HG03175 (cell line): ENCODE results near the gene ERC2.
"Not testable (repeated sequence)": the region's sequence is repeated elsewhere in the genome, so short reads cannot be mapped to it uniquely, and the experiment has no call there.

Experiments
- ATAC-seq: cut with Tn5 transposase; IDR thresholded peaks from one replicate; pipeline ENCODE4 v1.9.1; 2021; ENCODE audit warnings: mild to moderate bottlenecking, moderate library complexity; ENCODE audit not compliant: unreplicated experiment

ERC2 gene

DNA sequence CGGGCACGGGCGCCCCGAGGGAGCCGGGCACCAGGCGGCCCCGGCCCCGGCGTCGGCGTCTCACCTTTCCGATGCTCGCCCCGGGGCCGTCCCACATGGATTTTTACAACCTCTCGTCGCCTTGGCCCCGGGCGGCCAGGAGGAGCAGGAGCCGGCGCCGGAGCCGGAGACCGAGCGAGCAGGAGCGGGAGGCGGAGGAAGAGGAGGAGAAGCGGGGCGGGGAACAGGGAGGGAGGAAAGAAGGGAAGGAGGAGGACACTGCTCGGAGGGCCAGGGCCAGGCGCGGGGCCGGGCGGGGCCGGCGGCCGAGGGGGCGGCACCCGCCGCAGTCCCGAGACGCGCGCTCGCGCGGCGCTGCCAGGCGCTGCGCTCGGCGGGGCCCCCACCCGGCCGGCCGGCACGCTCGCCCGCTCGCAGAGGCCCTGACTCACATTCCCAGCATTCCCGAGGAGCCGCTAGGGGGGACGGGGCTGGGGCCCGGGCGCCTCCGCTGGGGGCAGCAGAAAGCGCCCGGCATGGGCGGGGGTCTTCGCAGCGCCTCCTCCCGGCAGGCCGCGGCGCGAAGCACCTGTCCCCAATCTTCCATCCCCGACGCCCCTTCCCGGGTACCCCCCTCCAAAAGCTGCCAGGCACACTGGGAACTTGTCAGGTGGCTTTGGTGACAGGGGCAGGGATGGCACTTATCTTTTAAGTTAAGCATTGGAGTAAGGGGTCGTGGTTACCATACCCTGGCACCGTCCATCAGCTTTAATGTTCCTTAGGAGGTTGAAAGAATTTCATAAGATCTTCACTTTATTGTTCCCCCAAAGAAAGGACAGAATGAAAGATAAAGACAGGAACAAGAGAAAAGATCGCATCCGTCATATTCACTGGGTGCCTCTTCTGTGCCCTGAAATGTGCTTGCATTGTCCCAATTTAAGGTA lies at the start of gene ERC2:
TSS of gene ERC2 (minus strand) at position 284 of the 923 bp plus-strand sequence.
- ATAC-seq = no peak

GRCh38 chr3:56502738-56503137 lies 34.5 kb upstream of the ERC2 start:
- no peak for ATAC-seq

GRCh38 chr3:56496376-56496775 lies 28.1 kb upstream of the ERC2 start:
- not testable (repeated sequence) for ATAC-seq

DNA sequence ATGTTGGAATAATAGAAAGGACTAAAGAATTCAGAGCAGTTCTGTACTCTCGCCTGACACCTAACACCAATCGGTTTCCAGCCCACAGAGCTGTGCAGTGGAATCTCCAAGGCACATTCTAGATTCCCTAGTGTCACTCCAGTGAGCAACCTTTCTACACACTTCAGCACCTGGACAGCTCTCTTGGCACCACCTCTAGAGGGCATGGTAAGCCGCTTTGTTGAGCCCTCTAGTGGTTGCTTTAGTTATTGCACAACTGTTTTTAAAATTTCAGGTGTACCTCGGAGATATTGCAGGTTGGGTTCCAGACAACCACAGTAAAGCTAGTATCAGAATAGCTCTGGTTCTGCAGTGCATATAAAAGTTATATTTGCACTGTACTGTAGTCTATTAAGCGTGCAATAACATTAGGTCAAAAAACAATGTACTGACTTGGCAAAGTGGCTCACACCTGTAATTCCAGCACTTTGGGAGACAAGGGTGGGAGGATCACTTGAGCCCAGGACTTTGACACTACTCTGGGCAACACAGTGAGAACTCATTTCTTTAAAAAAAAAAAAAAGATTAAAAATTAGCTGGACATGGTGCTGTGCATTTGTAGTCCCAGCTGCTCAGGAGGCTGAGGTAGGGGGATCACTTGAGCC lies 26.5 kb upstream of the ERC2 start:
- ATAC-seq = peak; percentile 99

DNA sequence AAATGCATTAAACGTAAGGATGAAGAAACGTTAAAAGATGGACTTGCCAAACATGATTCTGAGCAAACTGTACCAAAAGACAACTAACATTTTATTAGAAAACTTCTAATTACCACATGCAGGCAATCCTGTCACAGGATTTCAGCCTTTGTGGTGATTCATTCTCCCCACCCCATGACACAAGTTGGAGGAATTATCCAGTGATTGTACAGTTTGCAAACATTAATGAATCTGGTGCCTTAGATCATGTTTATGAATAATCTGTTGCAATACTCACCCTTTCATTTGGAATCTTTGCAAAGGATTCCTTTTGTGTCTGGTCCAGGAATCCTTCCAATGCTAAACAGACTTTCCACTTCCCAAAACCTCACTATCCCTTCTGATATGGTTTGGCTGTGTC lies 23.3 kb upstream of the ERC2 start:
- ATAC-seq = no peak

- ATAC-seq = no peak
Observed at GRCh38 chr3:56488812-56489600, 20.7 kb upstream of the ERC2 start.

DNA sequence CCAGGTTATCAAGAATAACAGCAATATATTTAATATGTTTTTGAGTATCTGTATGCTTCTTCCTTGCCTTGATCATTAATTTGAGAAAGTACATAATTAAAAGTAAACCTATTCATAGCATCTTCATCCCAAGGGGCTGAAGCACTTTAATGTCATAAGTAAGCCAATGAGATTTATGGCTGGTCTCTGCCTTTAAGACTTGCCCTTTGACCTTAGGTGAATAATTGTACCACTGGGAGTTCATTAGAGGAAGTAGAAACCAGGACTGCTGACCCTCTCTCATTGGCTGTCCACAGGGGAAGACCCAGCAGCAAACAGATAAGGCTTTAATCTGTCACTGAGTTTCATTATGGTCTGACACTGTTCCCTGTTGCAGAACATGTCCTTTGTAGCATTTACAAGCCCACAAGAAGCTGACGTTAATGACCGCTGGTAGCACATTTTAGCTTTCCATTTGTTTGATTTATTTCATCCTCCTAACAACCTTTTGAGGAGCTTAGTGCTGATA lies 16.3 kb upstream of the ERC2 start:
- no peak for ATAC-seq

DNA sequence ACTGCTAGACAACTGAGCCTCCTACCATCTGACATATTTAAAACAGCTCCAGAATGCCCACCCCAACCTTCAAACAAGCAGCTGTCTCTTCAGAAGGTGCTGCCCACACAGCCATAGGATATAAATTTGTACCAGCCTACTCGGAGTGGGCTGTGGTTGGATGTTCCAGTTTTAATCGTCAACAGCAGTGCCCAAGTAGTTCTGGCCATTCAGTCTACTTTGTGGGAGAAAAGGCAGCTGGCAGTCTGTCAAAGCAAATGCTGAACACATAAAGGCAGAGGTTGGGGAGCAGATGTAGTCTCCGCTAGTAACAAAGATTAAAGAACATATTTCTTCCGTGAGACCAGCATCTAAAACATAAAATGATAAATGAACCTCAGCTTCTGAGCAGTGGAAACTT lies 15.9 kb upstream of the ERC2 start:
- ATAC-seq = no peak

DNA sequence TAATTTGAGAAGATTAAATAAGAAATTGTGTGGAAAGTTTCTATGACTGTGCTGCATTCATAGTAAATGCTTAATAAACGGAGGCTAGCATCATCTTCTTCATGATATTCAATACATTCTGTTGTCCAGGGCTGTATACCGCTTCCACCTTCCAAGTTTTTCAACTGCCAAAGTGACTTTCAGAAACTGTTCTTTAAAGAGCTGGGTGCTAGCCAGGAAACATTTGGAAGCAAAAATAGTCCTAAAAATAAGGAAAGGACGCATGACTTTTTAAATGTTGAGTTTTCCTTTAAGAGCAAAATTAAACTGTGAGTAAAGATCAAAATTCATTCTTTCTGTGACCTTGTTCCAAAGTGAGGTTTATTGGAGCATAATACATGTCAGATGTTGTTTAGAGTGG lies 9.4 kb upstream of the ERC2 start:
- ATAC-seq = no peak

GRCh38 chr3:56476771-56477170 lies 8.5 kb upstream of the ERC2 start:
- ATAC-seq = no peak

DNA sequence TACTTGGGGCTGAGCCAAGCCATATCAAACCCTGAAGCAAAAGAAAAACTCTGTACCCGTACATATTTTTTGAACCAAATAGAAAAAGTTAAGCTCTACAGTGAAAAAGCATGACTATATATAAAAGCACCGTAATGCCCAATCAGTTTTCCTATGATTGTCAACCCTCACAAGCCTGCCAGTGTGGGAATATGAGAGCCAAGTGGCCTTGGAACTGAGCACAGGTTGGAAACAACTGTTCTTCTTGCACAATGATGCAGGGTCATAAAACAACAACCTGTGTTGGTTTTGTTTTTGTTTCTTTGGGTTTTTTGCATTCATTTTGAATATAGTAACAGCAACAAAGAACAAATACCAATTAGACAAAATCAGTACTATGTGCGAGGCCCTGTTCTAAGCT lies 3.5 kb upstream of the ERC2 start:
- ATAC-seq = no peak

DNA sequence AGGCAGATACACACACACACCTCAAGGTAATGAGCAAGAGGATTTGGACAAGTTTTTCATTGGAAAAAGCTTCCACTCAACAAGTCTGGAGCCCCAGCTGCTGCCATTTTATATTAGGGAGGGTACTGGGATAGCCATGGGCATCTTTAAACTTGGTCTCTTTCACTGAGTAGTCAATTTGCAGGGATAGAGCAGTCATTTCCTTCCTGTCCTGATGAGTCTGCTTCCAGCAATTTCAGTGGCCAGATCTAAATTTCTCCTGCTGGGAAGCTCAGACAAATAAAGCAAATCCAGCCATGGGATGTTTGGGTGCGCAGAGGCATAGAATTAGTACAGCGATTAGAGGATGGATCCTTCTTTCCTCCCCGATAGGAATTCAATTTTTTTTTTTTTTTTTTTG lies 874 bp upstream of the ERC2 start:
- ATAC-seq = no peak

DNA sequence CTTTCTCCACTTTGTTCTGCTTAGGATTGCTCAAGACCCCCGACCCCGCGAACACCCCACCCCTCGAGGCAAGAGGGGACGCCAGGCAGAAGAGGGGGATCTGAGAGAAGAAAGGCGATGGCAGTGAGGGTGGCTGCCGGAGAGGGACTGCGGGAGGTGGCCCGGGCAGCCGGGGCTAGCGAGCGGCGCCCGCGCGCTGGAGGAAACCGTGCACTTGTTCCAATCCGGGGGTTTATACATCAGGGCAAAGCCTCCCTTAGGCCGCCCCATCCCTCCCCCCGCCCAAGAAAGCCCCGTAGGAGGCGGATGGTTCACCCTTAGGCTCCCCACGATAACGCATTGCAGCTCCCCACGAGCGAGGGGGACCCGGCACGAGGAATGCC lies 475 bp downstream of the ERC2 start:
- no peak for ATAC-seq

- ATAC-seq = no peak
Observed at GRCh38 chr3:56467108-56467507, 1.2 kb downstream of the ERC2 start.

GRCh38 chr3:56459719-56460118 lies 8.5 kb downstream of the ERC2 start:
- ATAC-seq = no peak

DNA sequence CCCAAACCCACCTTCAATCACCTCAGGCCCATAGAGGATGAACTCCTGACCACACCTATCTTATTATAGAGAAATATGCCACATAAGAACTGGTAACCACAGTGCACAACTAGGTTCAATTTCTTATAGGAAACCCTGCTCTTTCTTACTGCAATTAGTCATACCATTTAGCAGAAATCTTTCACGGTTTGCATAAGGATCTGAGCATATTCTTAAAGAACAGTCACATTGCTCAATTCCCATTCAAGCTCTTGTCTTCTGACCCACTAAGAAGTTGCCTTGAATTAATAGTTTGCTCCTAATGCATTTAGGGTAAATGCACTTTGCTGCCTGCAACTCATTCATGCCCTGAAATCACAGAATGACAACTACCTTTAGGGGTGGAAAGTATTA lies 9.2 kb downstream of the ERC2 start:
- ATAC-seq = no peak

- no peak for ATAC-seq
Observed at GRCh38 chr3:56458496-56459103, 9.7 kb downstream of the ERC2 start.

- ATAC-seq = no peak
Observed at GRCh38 chr3:56456117-56456516, 12.2 kb downstream of the ERC2 start.

- no peak for ATAC-seq
Observed at GRCh38 chr3:56453011-56453410, 15.3 kb downstream of the ERC2 start.

- no peak for ATAC-seq
Observed at GRCh38 chr3:56452085-56452484, 16.2 kb downstream of the ERC2 start.

GRCh38 chr3:56443372-56443771 lies 24.9 kb downstream of the ERC2 start:
- no peak for ATAC-seq
